ENCODE measurements around the gene TRIM75.
"Not testable (repeated sequence)": the region's sequence is repeated elsewhere in the genome, so short reads cannot be mapped to it uniquely, and the experiment has no call there.

The TRIM75 gene

DNA sequence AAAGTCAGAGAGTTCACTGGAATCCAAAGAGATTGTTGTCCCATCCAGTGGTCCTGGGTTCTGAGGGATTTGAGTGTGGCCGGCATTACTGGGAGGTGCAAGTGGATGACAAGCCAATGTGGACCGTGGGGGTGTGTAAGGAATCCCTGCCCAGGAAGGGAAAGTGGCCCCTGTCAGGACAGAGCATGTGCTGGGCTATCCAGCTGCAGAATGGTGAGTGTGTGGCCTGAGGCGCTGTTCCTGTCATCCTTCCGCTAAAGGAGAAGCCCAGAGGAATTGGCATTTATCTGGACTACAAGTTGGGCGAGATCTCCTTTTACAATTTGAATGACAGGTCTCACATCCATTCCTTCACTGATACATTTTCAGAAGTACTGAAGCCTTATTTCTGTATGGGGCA lies 42.3 kb upstream of the TRIM75 start:
- no peak for TF ChIP-seq CTCF (IDR thresholded peaks at IDR 0.05; ENCODE audit: extremely low read depth, missing control alignments)

DNA sequence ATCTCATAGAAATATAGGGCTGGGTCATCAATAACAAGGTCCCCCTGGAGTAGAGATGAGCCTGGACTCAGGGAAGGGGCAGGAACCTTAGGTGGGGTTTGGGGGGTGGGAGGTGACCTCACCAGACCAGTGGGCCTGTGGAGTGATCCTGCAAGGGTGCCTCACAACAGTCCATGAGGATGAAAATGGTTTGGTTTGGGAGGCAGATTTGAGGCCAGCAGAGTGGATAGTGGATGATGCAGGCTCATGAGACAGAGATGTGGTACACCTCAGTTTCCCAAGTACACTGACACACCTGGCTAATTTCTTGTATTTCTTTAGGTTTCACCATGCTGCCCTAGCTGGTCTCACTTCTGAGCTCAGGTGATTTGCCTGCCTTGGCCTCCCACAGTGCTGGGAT lies 40.0 kb upstream of the TRIM75 start:
- TF ChIP-seq CTCF (IDR thresholded peaks at IDR 0.05; ENCODE audit: extremely low read depth, missing control alignments), result no peak
- DNase-seq (ENCODE audit: low spot score), result no peak

More for the DNA sequence above, 42.3 kb upstream of the TRIM75 start:
- DNase-seq (ENCODE audit: low spot score), result no peak

- no peak for DNase-seq (ENCODE audit: low spot score)
- TF ChIP-seq CTCF (IDR thresholded peaks at IDR 0.05; ENCODE audit: extremely low read depth, missing control alignments), result no peak
Measured at GRCh38 chr4:165016971-165017370, 36.7 kb upstream of the TRIM75 start.

DNA sequence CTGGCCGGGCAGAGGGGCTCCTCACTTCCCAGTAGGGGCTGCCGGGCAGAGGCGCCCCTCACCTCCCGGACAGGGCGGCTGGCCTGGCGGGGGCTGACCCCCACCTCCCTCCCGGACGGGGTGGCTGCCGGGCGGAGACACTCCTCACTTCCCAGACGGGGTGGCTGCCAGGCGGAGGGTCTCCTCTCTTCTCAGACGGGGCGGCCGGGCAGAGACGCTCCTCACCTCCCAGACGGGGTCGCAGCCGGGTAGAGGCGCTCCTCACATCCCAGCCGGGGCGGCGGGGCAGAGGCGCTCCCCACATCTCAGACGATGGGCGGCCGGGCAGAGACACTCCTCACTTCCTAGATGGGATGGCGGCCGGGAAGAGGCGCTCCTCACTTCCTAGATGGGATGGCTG lies 33.7 kb upstream of the TRIM75 start:
- not testable (repeated sequence) for DNase-seq (ENCODE audit: low spot score)

DNA sequence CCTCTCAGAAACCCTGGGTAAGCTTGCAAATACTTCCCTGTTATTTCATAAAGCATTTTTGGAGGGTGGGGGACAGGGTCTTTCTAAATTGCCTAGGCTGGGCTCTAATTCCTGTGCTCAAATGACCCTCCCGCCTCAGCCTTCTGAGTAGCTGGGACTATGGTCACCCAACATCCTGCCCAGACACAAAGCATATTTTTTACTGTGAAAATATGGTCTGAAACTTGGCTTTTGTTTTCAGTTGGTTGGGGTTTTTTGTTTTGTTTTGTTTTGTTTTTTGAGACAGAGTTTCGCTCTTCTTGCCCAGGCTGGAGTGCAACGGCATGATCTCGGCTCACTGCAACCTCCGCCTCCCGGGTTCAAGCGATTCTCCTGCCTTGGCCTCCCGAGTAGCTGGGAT lies 27.9 kb upstream of the TRIM75 start:
- not testable (repeated sequence) for DNase-seq (ENCODE audit: low spot score)

- DNase-seq (ENCODE audit: low spot score), result no peak
- TF ChIP-seq CTCF (IDR thresholded peaks at IDR 0.05; ENCODE audit: extremely low read depth, missing control alignments), result no peak
Measured at GRCh38 chr4:165027762-165028402, 25.8 kb upstream of the TRIM75 start.

DNA sequence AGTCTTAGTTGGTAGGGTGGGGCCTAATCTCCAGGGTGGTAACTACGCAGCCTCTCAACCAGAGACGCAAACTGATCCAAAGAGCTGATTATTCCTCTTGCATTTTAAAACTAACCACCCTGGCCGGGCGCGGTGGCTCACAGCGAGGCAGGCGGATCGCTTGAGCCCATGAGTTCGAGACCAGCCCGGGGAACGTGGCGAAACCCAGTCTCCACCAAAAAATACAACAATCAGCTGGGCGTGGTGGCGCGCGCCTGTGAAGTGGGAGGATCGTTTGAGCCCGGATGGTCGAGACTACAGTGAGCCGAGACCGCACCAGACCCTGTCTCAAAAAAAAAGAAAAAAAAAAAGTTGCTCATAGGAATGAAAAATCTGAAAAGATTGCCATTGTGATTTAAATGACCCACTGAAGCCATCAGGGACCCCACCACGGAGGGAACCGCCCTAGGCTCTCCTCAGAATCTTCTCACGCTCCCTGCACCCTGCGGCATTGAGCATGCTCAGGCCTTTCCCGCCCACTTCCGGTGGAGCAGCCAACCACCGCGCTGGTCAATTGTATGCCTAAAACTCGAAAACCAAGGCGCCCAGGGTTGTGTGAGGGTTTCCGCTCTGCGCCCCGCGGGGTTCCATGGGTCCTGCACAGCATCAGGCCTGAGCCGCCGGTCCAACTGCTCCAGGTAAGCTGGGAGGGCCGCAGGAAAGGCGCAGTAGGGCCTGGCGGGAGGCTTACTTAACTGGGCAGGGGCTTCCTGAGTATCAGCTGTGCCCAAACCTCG lies 22.0 kb upstream of the TRIM75 start, which contains the start of gene TRIM60:
Gene TRIM60 (plus strand): TSS at position 564 of the 776 bp plus-strand sequence. CDS start 8,074 bp downstream, outside the sequence.
- DNase-seq (ENCODE audit: low spot score), result no peak
- no peak for TF ChIP-seq CTCF (IDR thresholded peaks at IDR 0.05; ENCODE audit: extremely low read depth, missing control alignments)

DNA sequence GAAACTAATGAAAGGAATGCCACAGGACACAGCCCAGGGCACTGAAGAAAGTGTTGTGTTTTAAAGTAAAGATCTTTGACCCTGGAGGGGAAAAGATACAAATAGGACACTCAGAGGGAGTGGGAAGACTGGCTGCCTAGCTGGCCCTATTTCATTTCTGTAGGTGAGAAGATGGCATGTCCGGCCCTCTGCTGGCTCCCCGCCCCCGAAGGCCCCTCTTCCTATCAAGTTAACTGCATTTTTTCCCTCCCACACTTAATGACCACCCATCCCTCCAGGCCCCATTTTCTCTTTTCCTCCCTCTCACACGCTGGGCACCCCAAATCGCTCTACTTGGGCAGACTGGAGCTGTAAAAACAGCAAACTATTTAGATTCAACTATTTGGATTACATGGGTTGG lies 5.5 kb upstream of the TRIM75 start:
- DNase-seq (ENCODE audit: low spot score), result no peak
- no peak for TF ChIP-seq CTCF (IDR thresholded peaks at IDR 0.05; ENCODE audit: extremely low read depth, missing control alignments)
